GM12874 (cell line): ENCODE data around the gene BEST2.

ENCODE experiments used
- CTCF ChIP-seq: IDR thresholded peaks from 2 replicates; pipeline ENCODE4 v1.5.1; 2011; ENCODE audit warnings: low read depth, mild to moderate bottlenecking, control low read depth, low read length, moderate library complexity; ENCODE audit not compliant: insufficient read depth

BEST2 gene

GRCh38 chr19:12723641-12724426 is 27.8 kb upstream of the BEST2 start, which contains the start of gene TNPO2:
TSS of gene TNPO2 (minus strand) at chr19:12723932. CDS start at chr19:12720977, 2,955 bp downstream.
- TF ChIP-seq CTCF = no peak

- TF ChIP-seq CTCF = no peak
Measured at GRCh38 chr19:12726988-12727316, 24.6 kb upstream of the BEST2 start.

- TF ChIP-seq CTCF = no peak
Measured at GRCh38 chr19:12727745-12728433, 23.7 kb upstream of the BEST2 start.

- no peak for TF ChIP-seq CTCF
Measured at GRCh38 chr19:12730064-12730463, 21.5 kb upstream of the BEST2 start.

- TF ChIP-seq CTCF = no peak
Measured at GRCh38 chr19:12731337-12731736, 20.3 kb upstream of the BEST2 start.

- TF ChIP-seq CTCF = peak; percentile 68
Measured at GRCh38 chr19:12733369-12734214, 18.0 kb upstream of the BEST2 start.

GRCh38 chr19:12736995-12737834 is 14.4 kb upstream of the BEST2 start, which contains the start of gene GET3:
TSS of gene GET3 (plus strand) at chr19:12737497. CDS start at chr19:12737506, 9 bp downstream.
- no peak for TF ChIP-seq CTCF
